Panc1 (cell line): ENCODE measurements around the gene COLGALT1. TPM values are rescaled to one million over a fixed set of nuclear protein-coding genes. Genes with fewer than 3 reads are reported as not detected.
A peak's percentile ranks its signal among the peaks of the same experiment; 100 is the strongest.
"Not testable (repeated sequence)": the region's sequence is repeated elsewhere in the genome, so short reads cannot be mapped to it uniquely, and the experiment has no call there.

ENCODE experiments used
- ATAC-seq: fragments of 200-7000 bp; cut with Tn5 transposase; 2 replicates; pipeline ENCODE4 v1.9.1; 2020; ENCODE audit warnings: mild to moderate bottlenecking, moderate library complexity
- BruUV-seq: library from RNA; stranded (reverse); fragments of 400-500 nt; replicated peaks from 2 replicates; lab custom pipeline; 2021; lab: Mats Ljungman, UMichigan
- CTCF ChIA-PET: fragments of 300-600 bp; sonication (Branson Sonifier 250); formaldehyde crosslinking; loops from one replicate; lab custom pipeline; 2022; ENCODE audit warnings: antibody characterized with exemption; lab: Charles Lee
- POLR2A ChIA-PET: fragments of 300-600 bp; sonication (Branson Sonifier 250); formaldehyde crosslinking; loops from one replicate; lab custom pipeline; 2022; ENCODE audit warnings: antibody characterized with exemption; lab: Charles Lee
- DNase-seq: peaks from one replicate; pipeline ENCODE4 v3.0.0-alpha.2; 2010; ENCODE audit warnings: low read depth, low spot score
- H3K27ac ChIP-seq: 2 replicates; pipeline ENCODE4 v1.5.1; 2011; ENCODE audit warnings: mild to moderate bottlenecking, low read length, inconsistent platforms
- H3K27me3 ChIP-seq: fragments of 200-500 bp; sonication (Bioruptor generic); 2 replicates; pipeline ENCODE4 v1.6.0; 2014; ENCODE audit warnings: low read length, inconsistent platforms; ENCODE audit not compliant: control insufficient read depth, insufficient read depth
- H3K36me3 ChIP-seq: fragments of 200-500 bp; sonication (Bioruptor generic); 2 replicates; pipeline ENCODE4 v1.5.1; 2014; ENCODE audit warnings: inconsistent platforms, mild to moderate bottlenecking, low read length, moderate library complexity; ENCODE audit not compliant: control insufficient read depth, insufficient read depth
- H3K4me1 ChIP-seq: 2 replicates; pipeline ENCODE4 v1.5.1; 2011; ENCODE audit warnings: inconsistent platforms, mild to moderate bottlenecking, low read length, moderate library complexity; ENCODE audit not compliant: control insufficient read depth, insufficient read depth
- H3K4me3 ChIP-seq, 2 experiments: 2 replicates each; pipeline ENCODE4 v1.5.1; 2011 to 2012; ENCODE audit warnings: low read depth in 2 of 2, low read length in 2 of 2, mild to moderate bottlenecking in 2 of 2, inconsistent platforms in 1 of 2, moderate library complexity in 1 of 2
- H3K9me3 ChIP-seq: fragments of 200-500 bp; sonication (Bioruptor generic); 2 replicates; pipeline ENCODE4 v1.5.1; 2014; ENCODE audit warnings: low read depth, mild to moderate bottlenecking, inconsistent platforms, low read length, moderate library complexity; ENCODE audit not compliant: control insufficient read depth, insufficient read depth
- CTCF ChIP-seq: fragments of 450-650 bp; IDR thresholded peaks from 2 replicates; pipeline ENCODE4 v1.5.1; 2017; ENCODE audit warnings: mild to moderate bottlenecking
- POLR2AphosphoS5 ChIP-seq: IDR thresholded peaks from 2 replicates; pipeline ENCODE4 v1.6.1; 2012; ENCODE audit warnings: mild to moderate bottlenecking, low read depth, low read length, moderate library complexity
- SIN3A ChIP-seq: IDR thresholded peaks from 2 replicates; pipeline ENCODE4 v1.6.1; 2012; ENCODE audit warnings: low read depth, mild to moderate bottlenecking, low read length, moderate library complexity, borderline replicate concordance; ENCODE audit not compliant: insufficient read depth
- TCF7L2 ChIP-seq: IDR thresholded peaks from 2 replicates; pipeline ENCODE4 v1.6.1; 2011; ENCODE audit warnings: mild to moderate bottlenecking, low read depth, low read length, inconsistent platforms
- in situ Hi-C: cut with HindIII; loops from 2 replicates; pipeline ENCODE4 v1.10.0; 2016; ENCODE audit warnings: low sequenced_read_pairs, low pct_unique_long_range_greater_than_20kb
- intact Hi-C: fragments of 100-400 bp; cut with micrococcal nuclease; formaldehyde crosslinking; loops from one replicate; pipeline ENCODE4 v1.10.0; 2022; ENCODE audit not compliant: unreplicated experiment
- total RNA-seq: library from RNA; stranded (reverse); gene quantifications from one replicate; pipeline ENCODE4 v1.2.1, GENCODE V29; 2021; ENCODE audit not compliant: unreplicated experiment
- TF ChIP-seq, protein P1 (sequence below), 2 experiments: IDR thresholded peaks; 2 replicates each; pipeline ENCODE4 v1.6.1; 2011 to 2012; ENCODE audit warnings: low read depth in 2 of 2, control low read depth in 1 of 2, low read length in 1 of 2, mild to moderate bottlenecking in 1 of 2, moderate library complexity in 1 of 2; ENCODE audit not compliant: insufficient read depth in 1 of 2

Gene COLGALT1
- total RNA-seq, 1 experiment from 2014 or later, result 97.2 TPM

DNA sequence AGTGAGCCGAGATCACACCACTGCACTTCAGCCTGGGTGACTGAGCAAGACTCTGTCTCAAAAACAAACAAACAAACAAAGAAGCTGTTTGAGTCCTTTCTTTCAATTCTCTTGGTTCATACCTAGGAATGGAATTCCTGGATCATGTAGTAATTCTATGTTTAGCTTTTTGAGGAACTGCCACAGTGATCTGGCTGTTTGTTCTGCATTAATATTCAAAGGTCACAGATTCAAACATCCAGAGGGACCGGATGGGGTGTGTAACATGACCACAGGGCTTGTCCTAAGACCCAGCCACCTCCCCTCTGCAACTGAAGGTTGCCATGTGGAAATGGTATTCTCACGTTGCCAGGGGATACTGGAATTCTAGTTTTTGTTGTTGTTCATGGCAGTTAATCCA, 10.2 kb downstream of the COLGALT1 start:
- no peaks in the 10 kb centered on the region for H3K4me1 ChIP-seq
- H3K4me3 ChIP-seq, result no peak overlapping the region
- no TSS peak for BruUV-seq
- no peaks in the 10 kb centered on the region for H3K27me3 ChIP-seq
- in situ Hi-C loops, result no loop called here
- ATAC-seq (peak; percentile 48; the same call in 1 of the 2 replicates), DNase-seq (peak; percentile 41)
- POLR2A ChIA-PET, result interaction anchor here (0.7 kb wide), 1 partner anchor 11 kb away, joined by 4 read pairs; no protein-coding TSS in a partner anchor
- H3K36me3 ChIP-seq, result no peaks in the 10 kb centered on the region
- H3K27ac ChIP-seq, result no peak overlapping the region
- CTCF ChIA-PET, result no interaction called here
- intact Hi-C loops, result no loop called here
- H3K9me3 ChIP-seq, result no peaks in the 10 kb centered on the region
- TF ChIP-seq TCF7L2, result no peak
- TF ChIP-seq POLR2AphosphoS5, result no peak
- TF ChIP-seq, protein P1, sequence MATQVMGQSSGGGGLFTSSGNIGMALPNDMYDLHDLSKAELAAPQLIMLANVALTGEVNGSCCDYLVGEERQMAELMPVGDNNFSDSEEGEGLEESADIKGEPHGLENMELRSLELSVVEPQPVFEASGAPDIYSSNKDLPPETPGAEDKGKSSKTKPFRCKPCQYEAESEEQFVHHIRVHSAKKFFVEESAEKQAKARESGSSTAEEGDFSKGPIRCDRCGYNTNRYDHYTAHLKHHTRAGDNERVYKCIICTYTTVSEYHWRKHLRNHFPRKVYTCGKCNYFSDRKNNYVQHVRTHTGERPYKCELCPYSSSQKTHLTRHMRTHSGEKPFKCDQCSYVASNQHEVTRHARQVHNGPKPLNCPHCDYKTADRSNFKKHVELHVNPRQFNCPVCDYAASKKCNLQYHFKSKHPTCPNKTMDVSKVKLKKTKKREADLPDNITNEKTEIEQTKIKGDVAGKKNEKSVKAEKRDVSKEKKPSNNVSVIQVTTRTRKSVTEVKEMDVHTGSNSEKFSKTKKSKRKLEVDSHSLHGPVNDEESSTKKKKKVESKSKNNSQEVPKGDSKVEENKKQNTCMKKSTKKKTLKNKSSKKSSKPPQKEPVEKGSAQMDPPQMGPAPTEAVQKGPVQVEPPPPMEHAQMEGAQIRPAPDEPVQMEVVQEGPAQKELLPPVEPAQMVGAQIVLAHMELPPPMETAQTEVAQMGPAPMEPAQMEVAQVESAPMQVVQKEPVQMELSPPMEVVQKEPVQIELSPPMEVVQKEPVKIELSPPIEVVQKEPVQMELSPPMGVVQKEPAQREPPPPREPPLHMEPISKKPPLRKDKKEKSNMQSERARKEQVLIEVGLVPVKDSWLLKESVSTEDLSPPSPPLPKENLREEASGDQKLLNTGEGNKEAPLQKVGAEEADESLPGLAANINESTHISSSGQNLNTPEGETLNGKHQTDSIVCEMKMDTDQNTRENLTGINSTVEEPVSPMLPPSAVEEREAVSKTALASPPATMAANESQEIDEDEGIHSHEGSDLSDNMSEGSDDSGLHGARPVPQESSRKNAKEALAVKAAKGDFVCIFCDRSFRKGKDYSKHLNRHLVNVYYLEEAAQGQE (IDR thresholded peaks at IDR 0.05; ENCODE audit: insufficient read depth in 1 of 2, low read depth in 2 of 2, low read length in 1 of 2), result no peak
- no peak for TF ChIP-seq CTCF
- no peak for TF ChIP-seq SIN3A

GRCh38 chr19:17567940-17568339, 12.5 kb downstream of the COLGALT1 start:
- CTCF ChIA-PET, result no interaction called here
- ATAC-seq (no peak), DNase-seq (no peak)
- intact Hi-C loops (no loop called here), in situ Hi-C loops (no loop called here)
- H3K27me3 ChIP-seq, result no peaks in the 10 kb centered on the region
- BruUV-seq, result no TSS peak
- POLR2A ChIA-PET, result no interaction called here
- H3K4me1 ChIP-seq, result no peaks in the 10 kb centered on the region
- H3K27ac ChIP-seq, result no peak overlapping the region
- TF ChIP-seq SIN3A, result no peak
- TF ChIP-seq CTCF, result no peak
- TF ChIP-seq POLR2AphosphoS5, result no peak
- TF ChIP-seq, protein P1 (IDR thresholded peaks at IDR 0.05; ENCODE audit: insufficient read depth in 1 of 2, low read depth in 2 of 2, low read length in 1 of 2), result no peak
- no peak for TF ChIP-seq TCF7L2
- H3K36me3 ChIP-seq, result no peaks in the 10 kb centered on the region; the same call in 1 of the 2 replicates
- H3K4me3 ChIP-seq, result no peak overlapping the region
- no peaks in the 10 kb centered on the region for H3K9me3 ChIP-seq

- H3K4me3 ChIP-seq, intact Hi-C loops, CTCF ChIA-PET, H3K36me3 ChIP-seq, H3K27ac ChIP-seq, ATAC-seq, H3K4me1 ChIP-seq, DNase-seq, BruUV-seq, in situ Hi-C loops, H3K27me3 ChIP-seq, H3K9me3 ChIP-seq: not testable (repeated sequence)
- POLR2A ChIA-PET, result interaction anchor here (0.6 to 0.7 kb wide), 2 partner anchors 246 to 258 kb away, joined by 6 to 13 read pairs; no protein-coding TSS in a partner anchor
Measured at GRCh38 chr19:17570291-17570690, 14.8 kb downstream of the COLGALT1 start.
